Right ventricle myocardium superior (tissue), 1 donor: ENCODE measurements around the gene INTS11. TPM values are rescaled to one million over a fixed set of nuclear protein-coding genes. Genes with fewer than 3 reads are reported as not detected.
"Not testable (repeated sequence)": the region's sequence is repeated elsewhere in the genome, so short reads cannot be mapped to it uniquely, and the experiment has no call there.

Source experiments
- ATAC-seq: fragments of 200-7000 bp; cut with Tn5 transposase; one replicate; pipeline ENCODE4 v1.9.1; 2020; ENCODE audit warnings: mild to moderate bottlenecking; ENCODE audit not compliant: poor library complexity
- DNase-seq: peaks from one replicate; pipeline ENCODE4 v3.0.0-alpha.2; 2020
- intact Hi-C: fragments of 100-400 bp; cut with DNase I; formaldehyde crosslinking; loops from one replicate; pipeline ENCODE4 v1.11.2; 2022
- total RNA-seq: library from RNA; stranded (reverse); fragmentation: NEBNext Ultra II Directional; extraction: Animal tissue kit (Norgen Biotek cat#: 25700); gene quantifications from one replicate; pipeline ENCODE4 v1.2.1, GENCODE V29; 2021
- donor health status: DM: no; HTN: yes; CAD: no; lungs with severe emphysema.

INTS11 gene
- total RNA-seq, 1 donor from 2014 or later: 70.9 TPM

GRCh38 chr1:1320666-1321448 is 3.6 kb downstream of the INTS11 start:
- DNase-seq: no peak
- intact Hi-C loops: no loop called here
- no peak for ATAC-seq

- intact Hi-C loops: no loop called here
- DNase-seq: no peak
- no peak for ATAC-seq
These were observed 4.9 kb downstream of the INTS11 start for GRCh38 chr1:1319646-1319941.

GRCh38 chr1:1318777-1319645 is 5.4 kb downstream of the INTS11 start:
- ATAC-seq: no peak
- intact Hi-C loops: no loop called here
- DNase-seq: no peak

- DNase-seq (peak; percentile 89), ATAC-seq (peak; percentile 87)
- intact Hi-C loops: no loop called here
These were observed 6.3 kb downstream of the INTS11 start for GRCh38 chr1:1318131-1318652.

GRCh38 chr1:1317420-1317819 is 7.0 kb downstream of the INTS11 start:
- intact Hi-C loops: no loop called here
- no peak for DNase-seq
- no peak for ATAC-seq

GRCh38 chr1:1316199-1316598 is 8.3 kb downstream of the INTS11 start:
- ATAC-seq, intact Hi-C loops, DNase-seq: not testable (repeated sequence)

- DNase-seq (no peak), ATAC-seq (no peak)
- intact Hi-C loops: no loop called here
These were observed 9.0 kb downstream of the INTS11 start for GRCh38 chr1:1315435-1315954.

- ATAC-seq: no peak
- no peak for DNase-seq
- intact Hi-C loops: no loop called here
These were observed 9.7 kb downstream of the INTS11 start for GRCh38 chr1:1314678-1315335.

GRCh38 chr1:1314237-1314586 is 10.2 kb downstream of the INTS11 start:
- DNase-seq (no peak), ATAC-seq (no peak)
- intact Hi-C loops: no loop called here

- ATAC-seq (no peak), DNase-seq (no peak)
- intact Hi-C loops: no loop called here
These were observed 10.8 kb downstream of the INTS11 start for GRCh38 chr1:1313500-1314236.

GRCh38 chr1:1312450-1313314 is 11.8 kb downstream of the INTS11 start:
- DNase-seq: no peak
- intact Hi-C loops: no loop called here
- ATAC-seq: no peak

- intact Hi-C loops: no loop called here
- no peak for ATAC-seq
- no peak for DNase-seq
These were observed 13.1 kb downstream of the INTS11 start for GRCh38 chr1:1311107-1312104.

- DNase-seq (no peak), ATAC-seq (no peak)
- intact Hi-C loops: no loop called here
These were observed 13.9 kb downstream of the INTS11 start for GRCh38 chr1:1310476-1311053.

GRCh38 chr1:1310109-1310385 is 14.4 kb downstream of the INTS11 start:
- no peak for ATAC-seq
- intact Hi-C loops: no loop called here
- no peak for DNase-seq

- no peak for ATAC-seq
- no peak for DNase-seq
These were observed 15.0 kb downstream of the INTS11 start for GRCh38 chr1:1309251-1310108.

More at GRCh38 chr1:1309251-1310108, 15.0 kb downstream of the INTS11 start:
- intact Hi-C loops: no loop called here
